NCI-H187 treated with DMSO at 0.1 percent for 48 hours (cell line): ENCODE results near the gene FBXL2.
"Not testable (repeated sequence)": the region's sequence is repeated elsewhere in the genome, so short reads cannot be mapped to it uniquely, and the experiment has no call there.

Experiments used
- DNase-seq: peaks from one replicate; lab custom pipeline; 2025; lab: John Stamatoyannopoulos, UW

FBXL2 gene

GRCh38 chr3:33317963-33318709, 40.9 kb downstream of the FBXL2 start:
- DNase-seq = no peak

- no peak for DNase-seq
These were observed 41.6 kb downstream of the FBXL2 start for GRCh38 chr3:33318710-33319380.

- no peak for DNase-seq
These were observed 45.2 kb downstream of the FBXL2 start for GRCh38 chr3:33322412-33322811.

- no peak for DNase-seq
These were observed 54.2 kb downstream of the FBXL2 start for GRCh38 chr3:33331414-33331813.

GRCh38 chr3:33334364-33334763, 57.1 kb downstream of the FBXL2 start:
- no peak for DNase-seq

GRCh38 chr3:33338936-33339465, 61.8 kb downstream of the FBXL2 start:
- not testable (repeated sequence) for DNase-seq

- DNase-seq = no peak
These were observed 62.5 kb downstream of the FBXL2 start for GRCh38 chr3:33339758-33340157.

- DNase-seq = no peak
These were observed 78.4 kb downstream of the FBXL2 start for GRCh38 chr3:33355611-33356010.

- no peak for DNase-seq
These were observed 81.0 kb downstream of the FBXL2 start for GRCh38 chr3:33358172-33358781.

GRCh38 chr3:33360136-33360825, 83.0 kb downstream of the FBXL2 start:
- no peak for DNase-seq

- no peak for DNase-seq
These were observed 86.0 kb downstream of the FBXL2 start for GRCh38 chr3:33363113-33363800.

GRCh38 chr3:33364060-33364459, 86.8 kb downstream of the FBXL2 start:
- DNase-seq = no peak

- DNase-seq = no peak
These were observed 87.4 kb downstream of the FBXL2 start for GRCh38 chr3:33364531-33365128.

GRCh38 chr3:33372218-33373081, 95.2 kb downstream of the FBXL2 start:
- DNase-seq = no peak

GRCh38 chr3:33373082-33373437, 95.8 kb downstream of the FBXL2 start:
- no peak for DNase-seq

- DNase-seq = no peak
These were observed 100.2 kb downstream of the FBXL2 start for GRCh38 chr3:33377489-33377888.

- no peak for DNase-seq
These were observed 100.7 kb downstream of the FBXL2 start for GRCh38 chr3:33377931-33378330.

- no peak for DNase-seq
These were observed 103.4 kb downstream of the FBXL2 start for GRCh38 chr3:33380653-33381052.

- DNase-seq = no peak
These were observed 106.7 kb downstream of the FBXL2 start for GRCh38 chr3:33383951-33384350.

- DNase-seq = no peak
These were observed 108.2 kb downstream of the FBXL2 start for GRCh38 chr3:33385423-33385822.
